ENCODE measurements around the gene GRHL1. TPM values are rescaled to one million over a fixed set of nuclear protein-coding genes. Genes with fewer than 3 reads are reported as not detected.

Gene GRHL1
- total RNA-seq, 1 donor, result 1.3 TPM

- TF ChIP-seq, protein P1, sequence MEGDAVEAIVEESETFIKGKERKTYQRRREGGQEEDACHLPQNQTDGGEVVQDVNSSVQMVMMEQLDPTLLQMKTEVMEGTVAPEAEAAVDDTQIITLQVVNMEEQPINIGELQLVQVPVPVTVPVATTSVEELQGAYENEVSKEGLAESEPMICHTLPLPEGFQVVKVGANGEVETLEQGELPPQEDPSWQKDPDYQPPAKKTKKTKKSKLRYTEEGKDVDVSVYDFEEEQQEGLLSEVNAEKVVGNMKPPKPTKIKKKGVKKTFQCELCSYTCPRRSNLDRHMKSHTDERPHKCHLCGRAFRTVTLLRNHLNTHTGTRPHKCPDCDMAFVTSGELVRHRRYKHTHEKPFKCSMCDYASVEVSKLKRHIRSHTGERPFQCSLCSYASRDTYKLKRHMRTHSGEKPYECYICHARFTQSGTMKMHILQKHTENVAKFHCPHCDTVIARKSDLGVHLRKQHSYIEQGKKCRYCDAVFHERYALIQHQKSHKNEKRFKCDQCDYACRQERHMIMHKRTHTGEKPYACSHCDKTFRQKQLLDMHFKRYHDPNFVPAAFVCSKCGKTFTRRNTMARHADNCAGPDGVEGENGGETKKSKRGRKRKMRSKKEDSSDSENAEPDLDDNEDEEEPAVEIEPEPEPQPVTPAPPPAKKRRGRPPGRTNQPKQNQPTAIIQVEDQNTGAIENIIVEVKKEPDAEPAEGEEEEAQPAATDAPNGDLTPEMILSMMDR (IDR thresholded peaks at IDR 0.05; ENCODE audit: insufficient read depth, low read length), result peak; percentile 58
- H3K4me3 ChIP-seq (ENCODE audit: low read depth, low read length), result no peak overlapping the region
- DNase-seq (ENCODE audit: low read depth), result peak; percentile 69
Measured at GRCh38 chr2:10036095-10036884, 84.8 kb downstream of the GRHL1 start.

- no peak for DNase-seq (ENCODE audit: low read depth)
- TF ChIP-seq, protein P1 (IDR thresholded peaks at IDR 0.05; ENCODE audit: insufficient read depth, low read length), result no peak
- no peak overlapping the region for H3K4me3 ChIP-seq (ENCODE audit: low read depth, low read length)
Measured at GRCh38 chr2:10038123-10038522, 86.6 kb downstream of the GRHL1 start.

DNA sequence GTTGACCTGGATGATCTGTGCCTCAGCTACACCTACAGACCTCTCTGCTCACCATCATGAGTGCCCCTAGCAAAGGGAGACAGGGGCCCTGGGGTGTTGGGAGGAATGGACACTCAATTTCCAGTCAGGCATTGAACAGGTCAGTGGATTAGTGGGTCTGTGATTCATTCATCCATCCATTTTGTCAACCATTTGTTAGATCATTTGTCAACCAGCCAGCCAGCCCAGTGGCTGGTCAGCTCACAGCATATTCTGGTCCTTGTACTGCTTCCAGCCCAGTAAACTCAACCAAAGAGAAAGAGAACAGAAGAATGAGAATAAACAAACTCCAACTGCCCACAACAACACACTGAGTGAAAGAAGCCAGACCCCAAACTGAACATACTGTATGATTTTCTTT is 87.2 kb downstream of the GRHL1 start:
- TF ChIP-seq, protein P1 (IDR thresholded peaks at IDR 0.05; ENCODE audit: insufficient read depth, low read length), result no peak
- no peak overlapping the region for H3K4me3 ChIP-seq (ENCODE audit: low read depth, low read length)
- DNase-seq (ENCODE audit: low read depth), result no peak

DNA sequence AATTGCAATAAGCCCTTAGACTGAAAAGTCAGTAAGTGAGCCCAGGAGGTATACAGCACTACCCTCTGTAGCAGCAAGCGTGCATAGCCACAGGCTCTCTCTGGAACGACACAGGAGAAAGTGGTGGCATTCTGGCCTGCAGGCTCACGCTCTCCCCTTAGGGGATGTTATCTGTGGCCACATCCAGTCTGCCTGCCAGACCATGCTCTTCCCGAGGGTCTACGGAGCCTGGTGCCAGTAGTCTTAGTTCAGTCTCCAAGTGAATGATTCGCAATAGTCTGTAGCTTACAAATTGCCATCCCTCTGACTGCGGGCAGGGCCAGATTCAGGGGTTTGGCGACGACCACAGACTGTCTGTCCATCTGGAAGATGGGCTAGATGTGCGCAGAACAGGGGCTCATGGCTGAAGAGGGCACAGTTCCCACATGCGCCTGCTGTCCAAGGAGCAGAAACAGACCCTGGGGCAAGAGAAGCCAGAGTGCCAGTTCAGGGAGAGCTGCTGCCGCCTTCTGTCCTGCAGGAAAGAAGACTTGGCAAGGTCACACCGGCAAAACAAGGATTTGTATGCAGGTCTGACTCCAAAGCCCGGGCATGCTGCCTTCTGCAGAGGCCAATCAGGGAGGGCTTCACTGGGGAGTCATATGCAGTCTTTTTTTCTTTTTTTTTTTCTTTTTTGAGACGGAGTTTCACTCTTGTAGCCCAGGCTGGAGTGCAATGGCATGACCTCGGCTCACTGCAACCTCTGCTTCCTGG is 88.3 kb downstream of the GRHL1 start:
- TF ChIP-seq, protein P1 (IDR thresholded peaks at IDR 0.05; ENCODE audit: insufficient read depth, low read length), result no peak
- no peak overlapping the region for H3K4me3 ChIP-seq (ENCODE audit: low read depth, low read length)
- DNase-seq (ENCODE audit: low read depth), result peak; percentile 46

DNA sequence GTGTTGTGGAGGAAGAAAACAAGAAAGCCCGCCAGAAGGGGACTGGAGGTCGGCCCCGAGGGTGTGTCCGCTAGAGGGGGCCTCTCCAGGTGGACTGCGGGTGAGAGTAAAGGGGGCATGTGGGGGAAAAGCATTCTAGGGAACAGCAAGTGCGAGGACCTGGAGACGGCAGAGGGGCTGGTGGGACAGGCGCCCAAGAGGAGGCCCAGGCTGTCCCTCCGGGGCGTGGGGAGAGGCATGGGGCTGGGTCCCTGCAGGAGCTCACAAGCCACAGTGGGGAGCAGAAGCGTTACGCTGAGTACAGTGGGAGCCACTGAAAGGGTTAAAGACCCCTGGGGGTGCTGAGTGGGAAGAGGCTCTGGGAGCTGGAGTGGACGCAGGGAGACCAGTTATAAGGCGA is 90.2 kb downstream of the GRHL1 start:
- no peak overlapping the region for H3K4me3 ChIP-seq (ENCODE audit: low read depth, low read length)
- DNase-seq (ENCODE audit: low read depth), result no peak
- TF ChIP-seq, protein P1 (IDR thresholded peaks at IDR 0.05; ENCODE audit: insufficient read depth, low read length), result no peak

GRCh38 chr2:10042301-10043161 is 91.0 kb downstream of the GRHL1 start:
- TF ChIP-seq, protein P1 (IDR thresholded peaks at IDR 0.05; ENCODE audit: insufficient read depth, low read length), result no peak
- DNase-seq (ENCODE audit: low read depth), result peak; percentile 61
- peak overlapping the region; percentile 66 for H3K4me3 ChIP-seq (ENCODE audit: low read depth, low read length)

Measured in fibroblast of the aortic adventitia (primary cell).